Glutamatergic neuron (in vitro differentiated cells): Measurements from ENCODE around the gene KRTAP5-3. TPM values are rescaled to one million over a fixed set of nuclear protein-coding genes. Genes with fewer than 3 reads are reported as not detected.
A peak's percentile ranks its signal among the peaks of the same experiment; 100 is the strongest.

Experiments used
- DNase-seq: peaks from one replicate; pipeline ENCODE4 v3.0.0; 2022
- H3K27ac Mint-ChIP-seq: one replicate; pipeline ENCODE4 v1.8.0; 2020; ENCODE audit warnings: mild to moderate bottlenecking, mixed read lengths, inconsistent platforms; ENCODE audit not compliant: unreplicated experiment
- H3K27me3 Mint-ChIP-seq: one replicate; pipeline ENCODE4 v1.8.0; 2020; ENCODE audit warnings: mild to moderate bottlenecking, moderate library complexity, mixed read lengths, inconsistent platforms; ENCODE audit not compliant: unreplicated experiment
- H3K36me3 Mint-ChIP-seq: one replicate; pipeline ENCODE4 v1.8.0; 2020; ENCODE audit warnings: mild to moderate bottlenecking, mixed read lengths, inconsistent platforms; ENCODE audit not compliant: unreplicated experiment
- H3K4me1 Mint-ChIP-seq: one replicate; pipeline ENCODE4 v1.8.0; 2020; ENCODE audit warnings: mild to moderate bottlenecking, low read depth, mixed read lengths, inconsistent platforms; ENCODE audit not compliant: unreplicated experiment
- H3K4me3 Mint-ChIP-seq: one replicate; pipeline ENCODE4 v1.8.0; 2020; ENCODE audit warnings: mild to moderate bottlenecking, mixed read lengths, inconsistent platforms; ENCODE audit not compliant: unreplicated experiment
- H3K9me3 Mint-ChIP-seq: one replicate; pipeline ENCODE4 v1.8.0; 2020; ENCODE audit warnings: mild to moderate bottlenecking, moderate library complexity, mixed read lengths, inconsistent platforms; ENCODE audit not compliant: unreplicated experiment
- CTCF ChIP-seq: fragments of 200-600 bp; sonication (generic); IDR thresholded peaks from one replicate; pipeline ENCODE4 v1.5.0; 2021; ENCODE audit not compliant: partially characterized antibody, unreplicated experiment
- total RNA-seq: library from RNA; stranded (reverse); fragmentation: NEBNext Ultra II Directional; extraction: Animal tissue kit (Norgen Biotek cat#: 25700); gene quantifications from one replicate; pipeline ENCODE4 v1.2.1, GENCODE V29; 2021; ENCODE audit not compliant: unreplicated experiment

KRTAP5-3 gene
- total RNA-seq, 1 donor from 2014 or later, result not detected

DNA sequence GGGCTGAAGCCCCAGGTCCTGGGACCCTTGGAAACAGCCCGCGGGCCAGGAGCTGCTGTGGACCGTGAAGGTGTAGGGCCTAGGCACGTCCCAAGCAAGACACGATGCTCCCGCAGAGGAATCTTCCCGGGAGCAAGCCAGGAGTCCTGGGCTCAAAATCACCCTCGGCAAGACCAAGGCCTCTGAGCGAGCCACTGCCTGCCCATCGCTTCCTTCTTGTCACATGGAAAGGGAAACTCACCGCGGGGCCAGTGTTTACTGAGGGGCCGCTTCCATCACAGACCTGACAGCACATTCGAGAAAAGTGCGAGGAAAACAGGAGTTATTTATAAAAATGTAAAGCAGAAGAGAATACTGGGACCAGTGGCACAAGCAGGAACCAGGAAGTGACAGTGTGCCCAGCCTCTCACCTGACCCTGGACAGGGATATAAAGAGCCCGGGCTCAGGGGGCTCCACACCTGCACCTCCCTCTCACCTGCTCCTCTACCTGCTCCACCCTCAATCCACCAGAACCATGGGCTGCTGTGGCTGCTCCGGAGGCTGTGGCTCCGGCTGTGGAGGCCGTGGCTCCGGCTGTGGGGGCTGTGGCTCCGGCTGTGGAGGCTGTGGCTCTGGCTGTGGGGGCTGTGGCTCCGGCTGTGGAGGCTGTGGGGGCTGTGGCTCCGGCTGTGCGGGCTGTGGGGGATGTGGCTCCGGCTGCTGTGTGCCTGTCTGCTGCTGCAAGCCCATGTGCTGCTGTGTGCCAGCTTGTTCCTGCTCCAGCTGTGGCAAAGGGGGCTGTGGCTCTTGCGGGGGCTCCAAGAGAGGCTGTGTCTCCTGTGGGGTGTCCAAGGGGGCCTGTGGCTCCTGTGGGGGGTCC lies 21.3 kb upstream of the KRTAP5-3 start, which contains the start of gene KRTAP5-5:
KRTAP5-5 (plus strand) TSS at position 450 of the 860 bp plus-strand sequence; CDS start at position 516, 66 bp downstream.
- peaks cover 4% of the 10 kb centered on the region for H3K27me3 Mint-ChIP-seq
- H3K27ac Mint-ChIP-seq, result no peak within 1 kb of the TSS
- H3K9me3 Mint-ChIP-seq, result peaks cover 6% of the 10 kb centered on the region
- no peaks in the 10 kb centered on the region for H3K4me1 Mint-ChIP-seq
- DNase-seq, result no peak
- no peak for TF ChIP-seq CTCF
- no peak within 1 kb of the TSS for H3K4me3 Mint-ChIP-seq
- H3K36me3 Mint-ChIP-seq, result no peaks in the 10 kb centered on the region

GRCh38 chr11:1628506-1629325 lies 20.5 kb upstream of the KRTAP5-3 start:
- no peaks in the 10 kb centered on the region for H3K36me3 Mint-ChIP-seq
- H3K27me3 Mint-ChIP-seq, result peaks cover 4% of the 10 kb centered on the region
- TF ChIP-seq CTCF, result peak; percentile 95
- peak; percentile 90 for DNase-seq
- H3K27ac Mint-ChIP-seq, result no peak overlapping the region
- H3K9me3 Mint-ChIP-seq, result peaks cover 6% of the 10 kb centered on the region
- H3K4me1 Mint-ChIP-seq, result no peaks in the 10 kb centered on the region
- no peak overlapping the region for H3K4me3 Mint-ChIP-seq

GRCh38 chr11:1625541-1625940 lies 17.3 kb upstream of the KRTAP5-3 start:
- no peak overlapping the region for H3K27ac Mint-ChIP-seq
- H3K4me1 Mint-ChIP-seq, result no peaks in the 10 kb centered on the region
- DNase-seq, result no peak
- H3K9me3 Mint-ChIP-seq, result peaks cover 4% of the 10 kb centered on the region
- no peak overlapping the region for H3K4me3 Mint-ChIP-seq
- TF ChIP-seq CTCF, result no peak
- H3K36me3 Mint-ChIP-seq, result no peaks in the 10 kb centered on the region
- peaks cover 8% of the 10 kb centered on the region for H3K27me3 Mint-ChIP-seq

DNA sequence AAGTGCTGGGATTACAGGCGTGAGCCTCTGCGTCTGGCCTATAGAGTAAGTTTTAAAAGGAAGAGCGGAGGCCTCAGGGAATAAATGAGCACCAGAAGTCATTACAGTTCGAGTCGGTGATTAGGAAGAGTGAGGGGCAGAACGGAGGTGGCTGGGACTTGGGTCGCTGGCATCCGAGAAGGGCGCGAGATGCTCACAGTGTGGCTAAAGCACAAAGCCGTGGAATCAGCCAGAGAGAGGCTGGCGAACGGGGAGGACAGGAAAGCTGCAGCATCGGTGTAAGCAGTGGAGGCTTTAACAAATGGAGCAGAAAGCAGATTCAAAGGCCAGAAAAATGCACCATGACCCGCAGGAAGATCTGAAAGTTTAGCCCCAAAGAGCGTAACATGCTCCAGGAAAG lies 16.4 kb upstream of the KRTAP5-3 start:
- H3K27me3 Mint-ChIP-seq, result peaks cover 8% of the 10 kb centered on the region
- no peaks in the 10 kb centered on the region for H3K36me3 Mint-ChIP-seq
- peaks cover 4% of the 10 kb centered on the region for H3K9me3 Mint-ChIP-seq
- no peak for TF ChIP-seq CTCF
- DNase-seq, result no peak
- H3K4me1 Mint-ChIP-seq, result no peaks in the 10 kb centered on the region
- H3K4me3 Mint-ChIP-seq, result no peak overlapping the region
- H3K27ac Mint-ChIP-seq, result no peak overlapping the region
